Measurements from ENCODE around the gene LMBRD2. TPM values are rescaled to one million over a fixed set of nuclear protein-coding genes. Genes with fewer than 3 reads are reported as not detected.

Gene LMBRD2
- total and polyA plus RNA-seq, 10 of the 15 experiments (the other 5 are each of a cell fraction or from before 2014, with no cell fraction given), result 0.90 to 9.8 (median 6.5) TPM

DNA sequence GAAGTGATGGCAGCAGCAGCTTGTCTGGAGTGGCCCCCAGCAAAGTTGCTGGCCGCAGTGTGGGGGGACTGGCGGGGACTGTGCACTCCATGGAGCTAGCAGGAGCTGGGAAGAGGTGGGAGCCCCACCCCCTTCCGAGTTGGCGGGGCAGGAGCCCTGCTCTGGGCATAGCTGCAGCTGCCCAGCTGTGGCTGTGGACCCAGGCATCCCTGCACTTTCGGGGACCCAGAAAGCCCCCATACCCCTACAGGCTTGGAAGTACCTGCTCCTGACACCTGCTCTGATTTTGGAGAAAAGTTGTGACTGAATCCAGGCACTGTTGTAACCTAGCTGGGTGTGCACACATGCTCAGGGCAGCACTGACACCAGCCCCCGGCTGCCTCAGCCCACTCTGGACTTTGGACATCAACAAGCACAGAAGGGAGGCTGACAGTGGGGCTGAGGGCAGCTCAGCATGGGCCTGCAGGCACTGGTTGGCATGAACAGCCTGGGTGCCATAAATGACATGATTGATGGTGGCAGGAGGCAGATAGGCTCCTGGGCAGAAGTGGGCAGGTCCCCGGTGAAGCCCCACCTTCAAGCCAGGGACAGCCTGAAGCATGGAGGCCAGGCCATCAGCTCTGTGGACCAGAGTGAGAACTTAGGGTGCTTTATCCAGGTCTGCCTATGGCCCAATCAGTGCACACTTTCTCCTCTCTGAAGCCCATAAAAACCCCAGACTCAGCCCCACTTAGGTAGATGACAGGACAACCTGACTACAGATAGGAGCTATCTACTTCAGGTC, 12.6 kb downstream of the LMBRD2 start:
- Histone ChIP-seq H3K27ac (ENCODE audit: control insufficient read depth, insufficient read depth) (no peak overlapping the region), H3K4me2 (ENCODE audit: control insufficient read depth, insufficient read depth) (no peak overlapping the region), H3K9ac (ENCODE audit: control insufficient read depth, insufficient read depth, low read length) (no peak overlapping the region), H3K36me3 (ENCODE audit: control insufficient read depth in 2 of 2, insufficient read depth in 2 of 2, low read length in 1 of 2) (peaks cover 6 to 14% of the 10 kb centered on the region in 2 experiments; a peak in 3 of 4 replicates), H3K4me1 (ENCODE audit: control insufficient read depth, insufficient read depth, low read length) (no peaks in the 10 kb centered on the region), H4K20me1 (ENCODE audit: control insufficient read depth, insufficient read depth) (no peaks in the 10 kb centered on the region), H3K27me3 (replicated peaks in 1 of 2; ENCODE audit: control insufficient read depth in 2 of 2, insufficient read depth in 2 of 2, low read length in 1 of 2) (no peaks in the 10 kb centered on the region), H3K79me2 (ENCODE audit: control insufficient read depth, insufficient read depth, low read length) (no peaks in the 10 kb centered on the region), H2AFZ (ENCODE audit: control insufficient read depth, low read depth, low read length) (no peak overlapping the region), H3K4me3 (no peak overlapping the region), H3K9me3 (replicated peaks; ENCODE audit: control insufficient read depth, insufficient read depth, low read length) (peaks cover 12% of the 10 kb centered on the region; the same call in 1 of the 3 replicates)
- in situ Hi-C loops (cut with MboI), result no loop called here
- FAIRE-seq, result no peak
- BruUV-seq (replicated peaks), result no TSS peak
- no peak for ATAC-seq
- CTCF ChIA-PET, result interaction anchor here (0.5 kb wide), 1 partner anchor 1021 kb away, joined by 4 read pairs; no protein-coding TSS in a partner anchor
- POLR2A ChIA-PET, result no interaction called here
- SMC1A ChIA-PET (ENCODE audit: uncharacterized antibody, unreplicated experiment), result interaction anchor here (1.2 kb wide), 2 partner anchors 12 kb away, joined by 3 read pairs; partner anchors contain the start of gene LMBRD2
- DNase-seq (ENCODE audit: low read depth, low spot score), result no peak
- TF ChIP-seq SUZ12 (IDR thresholded peaks at IDR 0.05; ENCODE audit: unreplicated experiment) (no peak), CBFB (IDR thresholded peaks at IDR 0.05; ENCODE audit: low read depth) (no peak), ESRRA (IDR thresholded peaks at IDR 0.05; ENCODE audit: low read length) (no peak), RFX5 (IDR thresholded peaks at IDR 0.05; ENCODE audit: low read depth, low read length) (no peak), SREBF2 (IDR thresholded peaks at IDR 0.05; ENCODE audit: low read length) (no peak)
- TF ChIP-seq, protein P1, sequence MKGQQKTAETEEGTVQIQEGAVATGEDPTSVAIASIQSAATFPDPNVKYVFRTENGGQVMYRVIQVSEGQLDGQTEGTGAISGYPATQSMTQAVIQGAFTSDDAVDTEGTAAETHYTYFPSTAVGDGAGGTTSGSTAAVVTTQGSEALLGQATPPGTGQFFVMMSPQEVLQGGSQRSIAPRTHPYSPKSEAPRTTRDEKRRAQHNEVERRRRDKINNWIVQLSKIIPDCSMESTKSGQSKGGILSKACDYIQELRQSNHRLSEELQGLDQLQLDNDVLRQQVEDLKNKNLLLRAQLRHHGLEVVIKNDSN (IDR thresholded peaks at IDR 0.05; ENCODE audit: borderline replicate concordance, extremely low read length, insufficient read depth, low read depth, low read length), result no peak
- TF ChIP-seq, protein P2, sequence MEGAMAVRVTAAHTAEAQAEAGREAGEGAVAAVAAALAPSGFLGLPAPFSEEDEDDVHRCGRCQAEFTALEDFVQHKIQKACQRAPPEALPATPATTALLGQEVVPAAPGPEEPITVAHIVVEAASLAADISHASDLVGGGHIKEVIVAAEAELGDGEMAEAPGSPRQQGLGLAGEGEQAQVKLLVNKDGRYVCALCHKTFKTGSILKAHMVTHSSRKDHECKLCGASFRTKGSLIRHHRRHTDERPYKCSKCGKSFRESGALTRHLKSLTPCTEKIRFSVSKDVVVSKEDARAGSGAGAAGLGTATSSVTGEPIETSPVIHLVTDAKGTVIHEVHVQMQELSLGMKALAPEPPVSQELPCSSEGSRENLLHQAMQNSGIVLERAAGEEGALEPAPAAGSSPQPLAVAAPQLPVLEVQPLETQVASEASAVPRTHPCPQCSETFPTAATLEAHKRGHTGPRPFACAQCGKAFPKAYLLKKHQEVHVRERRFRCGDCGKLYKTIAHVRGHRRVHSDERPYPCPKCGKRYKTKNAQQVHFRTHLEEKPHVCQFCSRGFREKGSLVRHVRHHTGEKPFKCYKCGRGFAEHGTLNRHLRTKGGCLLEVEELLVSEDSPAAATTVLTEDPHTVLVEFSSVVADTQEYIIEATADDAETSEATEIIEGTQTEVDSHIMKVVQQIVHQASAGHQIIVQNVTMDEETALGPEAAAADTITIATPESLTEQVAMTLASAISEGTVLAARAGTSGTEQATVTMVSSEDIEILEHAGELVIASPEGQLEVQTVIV (IDR thresholded peaks at IDR 0.05; ENCODE audit: borderline replicate concordance, partially characterized antibody), result no peak
- WGBS (ENCODE audit: insufficient coverage, insufficient replicate concordance, low lambda C conversion rate, missing lambda C conversion rate), result 96% methylated on average over 7 of the region's 7 CpGs
- RAD21 ChIA-PET (ENCODE audit: unreplicated experiment), result no interaction called here
- intact Hi-C loops (cut with micrococcal nuclease; ENCODE audit: unreplicated experiment), result no loop called here
